Hematopoietic multipotent progenitor cell treated with erythropoietin and hydrocortisone succinate and interleukin-3 and kit ligand, for 8 days (in vitro differentiated cells): ENCODE results near the gene CCDC78.

Source experiments
- DNase-seq: peaks from one replicate; pipeline ENCODE4 v3.0.0-alpha.2; 2015

The CCDC78 gene

DNA sequence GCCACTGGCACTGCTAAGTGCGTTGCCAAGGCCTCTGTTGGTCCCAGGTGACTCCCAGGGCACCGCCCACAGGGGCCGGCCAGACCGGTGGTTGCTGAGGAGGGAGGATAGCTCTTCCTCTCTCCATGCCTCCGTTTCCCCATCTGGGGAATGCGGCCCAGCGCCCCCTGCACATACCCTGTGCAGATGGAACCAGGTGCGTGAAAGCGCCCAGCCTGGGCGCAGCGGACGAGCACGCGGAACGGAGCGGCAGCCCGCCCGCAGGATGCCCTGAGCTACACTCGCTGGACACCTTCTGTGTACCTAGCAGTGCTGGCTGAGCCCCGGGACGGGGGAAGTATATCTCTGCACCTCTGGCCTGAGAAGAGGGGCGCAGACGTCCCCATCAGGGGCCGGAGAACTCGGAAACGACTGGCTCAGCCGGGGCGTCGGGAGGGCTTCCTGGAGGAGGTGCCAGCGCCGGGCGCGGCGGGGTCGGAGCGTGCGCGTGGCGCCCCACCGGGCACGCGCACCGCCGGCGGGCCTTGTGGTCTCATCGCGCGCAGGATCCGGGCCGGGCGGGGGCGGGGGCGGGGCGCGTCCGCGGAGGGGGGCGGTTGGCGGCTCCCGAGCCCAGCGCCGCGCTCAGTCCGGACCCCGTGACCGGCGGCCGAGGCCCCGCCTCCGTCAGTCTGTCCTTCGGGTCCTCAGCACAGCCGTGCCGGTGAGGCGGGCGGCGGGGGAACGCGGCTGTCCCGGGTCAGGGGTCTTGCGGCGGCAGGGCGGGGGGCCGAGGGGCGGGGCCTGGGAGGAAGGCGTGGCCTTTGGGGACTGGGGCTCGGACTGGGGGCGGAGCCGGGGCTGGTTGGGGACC, at the start of gene CCDC78, which contains the start of gene HAGHL:
CCDC78 (minus strand) TSS at position 6 of the 853 bp plus-strand sequence. CDS start 76 bp downstream, outside the sequence.
HAGHL (plus strand) TSS at position 669 of the 853 bp plus-strand sequence. CDS start 404 bp downstream, outside the sequence.
- DNase-seq = peak; percentile 68

GRCh38 chr16:775236-775796, 49.1 kb upstream of the CCDC78 start:
- no peak for DNase-seq

DNA sequence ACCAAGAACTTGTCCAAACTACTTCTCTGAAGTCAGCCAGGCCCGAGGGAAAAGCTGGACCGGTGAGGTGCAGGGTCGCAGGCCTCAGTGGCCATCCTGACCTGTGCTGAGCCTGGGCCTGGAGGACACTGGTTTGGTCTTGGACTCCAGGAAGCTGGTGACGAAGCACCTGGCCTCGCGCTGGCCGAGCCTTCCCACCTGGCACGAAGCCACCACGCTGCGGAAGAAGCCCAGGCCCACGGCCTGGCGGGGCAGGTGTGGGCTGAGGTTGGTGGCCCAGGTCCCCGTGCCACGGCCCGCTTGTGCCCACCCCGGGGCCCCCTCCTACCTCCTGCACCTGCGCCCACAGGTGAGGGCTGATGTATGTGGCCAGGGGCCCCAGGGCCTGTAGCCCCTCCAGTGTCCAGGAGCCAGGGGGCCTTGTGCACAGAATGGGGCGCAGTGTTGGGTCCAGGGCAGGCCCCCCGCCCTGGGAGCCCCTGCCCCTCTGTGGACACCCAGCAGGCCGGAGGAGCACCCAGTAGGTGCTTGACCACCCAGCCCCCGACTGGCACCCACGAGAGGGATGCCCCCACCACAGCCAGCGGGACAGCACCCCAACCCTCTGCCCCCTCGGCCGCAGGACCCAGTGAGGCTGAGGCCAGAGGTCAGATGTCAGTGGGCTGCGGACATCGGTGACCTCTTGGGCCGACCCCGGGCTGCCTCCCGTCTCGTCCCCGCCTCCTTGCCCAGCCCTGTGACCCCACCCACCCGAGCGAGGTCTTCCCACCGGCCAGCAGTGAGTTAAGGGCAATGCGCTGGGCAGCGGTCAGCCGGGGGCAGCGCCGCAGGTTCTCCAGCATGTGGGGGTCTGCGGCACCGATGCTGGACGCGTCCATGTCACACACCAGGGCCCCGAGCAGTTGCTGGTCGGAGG, 48.1 kb upstream of the CCDC78 start:
- no peak for DNase-seq

- no peak for DNase-seq
Observed at GRCh38 chr16:772959-773358, 46.7 kb upstream of the CCDC78 start.

GRCh38 chr16:770411-770810, 44.2 kb upstream of the CCDC78 start:
- no peak for DNase-seq

- DNase-seq = no peak
Observed at GRCh38 chr16:769934-770333, 43.7 kb upstream of the CCDC78 start.

- DNase-seq = no peak
Observed at GRCh38 chr16:769184-769784, 43.0 kb upstream of the CCDC78 start.

GRCh38 chr16:768428-768827, 42.2 kb upstream of the CCDC78 start:
- no peak for DNase-seq

- no peak for DNase-seq
Observed at GRCh38 chr16:767743-768235, 41.5 kb upstream of the CCDC78 start.

DNA sequence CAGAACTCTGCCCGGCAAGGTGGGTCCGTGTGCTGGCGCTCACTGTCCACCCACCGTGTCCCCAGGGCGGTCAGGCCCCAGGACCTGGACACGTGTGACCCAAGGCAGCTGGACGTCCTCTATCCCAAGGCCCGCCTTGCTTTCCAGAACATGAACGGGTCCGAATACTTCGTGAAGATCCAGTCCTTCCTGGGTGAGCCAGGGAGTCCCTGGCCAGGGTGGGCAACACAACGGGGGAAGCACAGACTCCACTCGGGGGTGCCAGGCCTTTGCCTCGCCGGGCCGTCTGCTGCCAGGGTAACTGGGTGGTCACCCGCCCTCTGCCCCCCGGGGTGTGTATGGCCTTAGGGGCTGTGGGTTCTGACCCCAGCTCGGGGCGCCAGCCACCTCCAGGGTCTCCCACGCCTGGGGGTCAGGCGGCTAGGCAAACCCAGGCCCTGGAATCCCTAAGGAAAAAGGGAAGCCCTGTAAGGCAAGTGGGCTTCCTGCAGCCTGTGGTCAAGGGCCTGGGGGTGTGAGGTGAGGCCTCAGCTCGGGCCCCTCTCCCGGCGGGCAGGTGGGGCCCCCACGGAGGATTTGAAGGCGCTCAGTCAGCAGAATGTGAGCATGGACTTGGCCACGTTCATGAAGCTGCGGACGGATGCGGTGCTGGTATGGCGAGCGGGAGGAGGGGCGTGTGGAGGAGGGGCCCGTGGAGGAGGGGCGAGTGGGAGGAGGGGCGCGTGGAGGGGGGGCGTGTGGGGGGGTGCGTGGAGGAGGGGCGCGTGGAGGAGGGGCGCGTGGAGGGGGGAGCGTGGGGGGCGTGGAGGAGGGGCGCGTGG, 40.8 kb upstream of the CCDC78 start:
- DNase-seq = no peak

- DNase-seq = no peak
Observed at GRCh38 chr16:766008-766819, 40.0 kb upstream of the CCDC78 start.

DNA sequence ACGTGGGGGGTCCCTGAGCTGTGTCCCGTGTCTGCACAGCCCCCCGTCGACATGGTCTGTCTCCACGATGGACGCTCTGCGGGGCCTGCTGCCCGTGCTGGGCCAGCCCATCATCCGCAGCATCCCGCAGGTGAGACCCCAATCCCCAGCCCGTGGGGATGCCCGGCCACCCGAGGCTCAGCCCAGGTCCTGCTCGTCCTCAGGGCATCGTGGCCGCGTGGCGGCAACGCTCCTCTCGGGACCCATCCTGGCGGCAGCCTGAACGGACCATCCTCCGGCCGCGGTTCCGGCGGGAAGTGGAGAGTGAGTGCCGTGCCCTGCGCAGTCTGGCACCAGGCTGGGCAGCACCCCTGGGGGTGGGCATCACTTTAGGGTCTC, 39.2 kb upstream of the CCDC78 start:
- no peak for DNase-seq

DNA sequence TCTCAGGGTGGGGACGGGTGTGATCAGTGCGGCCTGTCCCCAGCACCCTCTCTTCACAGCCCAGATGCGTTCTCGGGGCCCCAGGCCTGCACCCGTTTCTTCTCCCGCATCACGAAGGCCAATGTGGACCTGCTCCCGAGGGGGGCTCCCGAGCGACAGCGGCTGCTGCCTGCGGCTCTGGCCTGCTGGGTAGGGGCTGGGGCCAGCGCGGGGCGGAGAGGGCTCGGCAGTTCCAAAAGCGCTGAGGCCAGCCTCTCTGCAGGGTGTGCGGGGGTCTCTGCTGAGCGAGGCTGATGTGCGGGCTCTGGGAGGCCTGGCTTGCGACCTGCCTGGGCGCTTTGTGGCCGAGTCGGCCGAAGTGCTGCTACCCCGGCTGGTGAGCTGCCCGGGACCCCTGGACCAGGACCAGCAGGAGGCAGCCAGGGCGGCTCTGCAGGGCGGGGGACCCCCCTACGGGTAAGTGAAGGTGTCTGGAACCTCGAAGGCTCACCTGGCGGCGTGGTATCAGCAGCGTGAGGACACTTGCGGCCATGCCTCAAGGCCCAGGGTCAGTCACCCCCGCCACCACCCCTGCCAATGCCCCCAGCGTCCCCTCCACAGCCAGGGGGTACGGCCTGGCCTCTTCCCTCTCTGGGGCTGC, 38.7 kb upstream of the CCDC78 start:
- no peak for DNase-seq

DNA sequence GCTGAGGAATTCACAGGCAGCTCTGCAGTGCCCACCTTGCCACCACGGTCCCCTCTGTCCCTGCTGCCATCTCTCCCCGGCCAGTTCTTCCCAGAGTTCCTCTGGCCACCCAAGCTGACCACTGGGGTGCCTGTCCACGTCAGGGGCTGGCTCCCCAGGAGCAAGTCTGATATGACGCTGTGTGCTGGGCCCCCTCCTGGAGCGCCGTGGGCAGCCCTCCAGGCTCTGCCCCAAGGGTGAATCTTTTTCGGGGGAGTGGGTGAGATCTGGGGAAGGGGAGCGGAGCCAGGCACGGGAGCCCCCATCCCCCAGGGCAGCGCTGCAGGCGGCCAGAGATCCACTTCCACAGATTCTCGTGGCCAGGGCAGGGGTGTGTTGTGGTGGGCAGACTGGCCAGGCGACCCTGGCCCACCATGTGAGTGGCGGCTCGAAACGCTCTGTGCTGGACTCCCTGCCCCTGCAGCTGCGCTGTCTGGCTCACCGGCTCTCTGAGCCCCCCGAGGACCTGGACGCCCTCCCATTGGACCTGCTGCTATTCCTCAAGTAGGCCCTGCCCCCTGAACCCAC, 38.0 kb upstream of the CCDC78 start:
- DNase-seq = no peak

DNA sequence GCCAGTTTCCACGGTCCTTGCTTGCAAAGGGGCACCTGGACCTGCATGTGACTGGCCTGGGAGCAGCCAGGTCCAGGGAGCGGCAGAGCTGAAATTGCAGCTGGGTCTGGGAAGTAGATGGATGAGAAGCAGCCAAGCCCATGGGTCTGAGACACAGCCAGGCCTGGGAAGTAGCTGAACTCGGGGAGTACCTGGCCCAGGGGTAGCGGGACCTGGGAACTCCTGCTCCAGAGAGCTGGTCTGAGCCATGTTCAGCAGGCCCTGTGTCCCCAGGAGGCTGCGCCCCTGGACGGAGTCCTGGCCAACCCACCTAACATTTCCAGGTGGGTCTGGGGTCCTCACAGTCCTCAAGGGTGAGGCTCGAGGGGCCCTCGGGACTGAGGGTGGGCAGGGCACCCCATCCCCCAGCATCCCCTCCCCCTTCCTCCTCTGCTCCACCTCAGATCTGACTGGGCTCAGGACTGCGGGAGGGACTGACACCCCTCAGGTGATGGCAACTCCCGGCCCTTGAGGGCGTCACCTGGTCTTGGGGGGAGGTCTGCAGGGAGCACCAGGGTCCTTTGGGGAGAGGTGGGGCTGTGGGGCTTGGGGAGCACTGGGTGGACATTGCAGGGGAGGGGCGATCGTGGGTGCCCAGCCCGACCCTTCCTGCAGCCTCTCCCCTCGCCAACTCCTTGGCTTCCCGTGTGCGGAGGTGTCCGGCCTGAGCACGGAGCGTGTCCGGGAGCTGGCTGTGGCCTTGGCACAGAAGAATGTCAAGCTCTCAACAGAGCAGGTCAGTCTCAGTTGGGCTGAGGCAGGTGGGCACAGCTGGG, 37.3 kb upstream of the CCDC78 start:
- no peak for DNase-seq

DNA sequence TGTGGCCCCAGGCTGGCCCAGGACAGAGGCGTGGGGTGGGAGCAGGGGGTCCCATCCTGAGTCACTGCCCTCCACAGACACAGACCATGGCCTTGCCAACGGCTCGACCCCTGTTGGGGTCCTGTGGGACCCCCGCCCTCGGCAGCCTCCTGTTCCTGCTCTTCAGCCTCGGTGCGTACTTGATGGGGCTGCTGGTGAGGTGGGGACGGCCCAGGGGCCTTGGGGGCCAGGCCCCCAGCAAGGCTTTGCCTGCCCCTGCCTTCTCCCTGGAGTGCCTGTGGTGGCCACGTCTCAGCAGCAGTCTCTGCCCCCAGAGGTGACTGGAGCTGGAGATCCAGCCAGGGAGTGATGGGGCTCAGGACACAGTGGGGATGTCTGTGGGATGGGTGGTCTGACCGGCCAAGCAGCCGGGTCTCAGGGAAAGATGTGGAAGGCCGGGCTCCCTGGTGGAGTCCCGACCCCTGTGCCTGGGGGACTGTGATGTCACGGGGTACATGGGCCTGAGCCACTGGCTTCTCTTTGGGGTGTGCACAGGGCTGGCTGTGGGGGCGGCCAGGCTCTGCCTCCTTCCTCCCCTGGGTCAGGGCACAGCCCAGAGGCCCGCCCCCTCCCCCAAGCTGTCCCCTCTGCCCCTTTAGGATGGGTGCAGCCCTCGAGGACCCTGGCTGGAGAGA, 36.5 kb upstream of the CCDC78 start:
- no peak for DNase-seq

- no peak for DNase-seq
Observed at GRCh38 chr16:761625-762513, 35.6 kb upstream of the CCDC78 start.
